Thymus (tissue), 11 donors: Measurements from ENCODE around the gene VSIG2. TPM values are rescaled to one million over a fixed set of nuclear protein-coding genes. Genes with fewer than 3 reads are reported as not detected.
A peak's percentile ranks its signal among the peaks of the same experiment; 100 is the strongest.

ENCODE experiments used
- DNase-seq, 9 donors: peaks; one replicate each; pipeline ENCODE4 v3.0.0-alpha.2; 2013; ENCODE audit warnings: low spot score in 9 of 9, low read depth in 6 of 9, missing footprints in 1 of 9
- H3K27ac ChIP-seq, 2 donors: one replicate each; pipeline ENCODE4 v1.5.1; 2013; ENCODE audit warnings: control low read depth in 1 of 2, low read depth in 1 of 2, low read length in 1 of 2, mild to moderate bottlenecking in 1 of 2, moderate library complexity in 1 of 2
- H3K27me3 ChIP-seq, 2 donors: one replicate each; pipeline ENCODE4 v1.5.1; 2013; ENCODE audit warnings: low read length in 1 of 2; ENCODE audit not compliant: control insufficient read depth in 2 of 2, insufficient read depth in 1 of 2
- H3K36me3 ChIP-seq, 2 donors: one replicate each; pipeline ENCODE4 v1.5.1; 2013; ENCODE audit warnings: low read length in 1 of 2, mild to moderate bottlenecking in 1 of 2, moderate library complexity in 1 of 2; ENCODE audit not compliant: control insufficient read depth in 2 of 2, insufficient read depth in 2 of 2
- H3K4me1 ChIP-seq, 2 donors: one replicate each; pipeline ENCODE4 v1.5.1; 2013; ENCODE audit warnings: low read length in 2 of 2; ENCODE audit not compliant: control insufficient read depth in 2 of 2, insufficient read depth in 2 of 2
- H3K4me3 ChIP-seq, 2 donors: one replicate each; pipeline ENCODE4 v1.5.1; 2013; ENCODE audit warnings: low read length in 2 of 2, control low read depth in 1 of 2, mild to moderate bottlenecking in 1 of 2
- H3K9me3 ChIP-seq, 2 donors: one replicate each; pipeline ENCODE4 v1.5.1; 2013; ENCODE audit warnings: low read length in 1 of 2, mild to moderate bottlenecking in 1 of 2; ENCODE audit not compliant: control insufficient read depth in 2 of 2, insufficient read depth in 1 of 2
- WGBS: extraction: QIAGEN DNeasy Blood & Tissue Kit; methylation state at CpG from one replicate; pipeline ENCODE4 v1.1.7; 2013; 5-methylcytosine and 5-hydroxymethylcytosine counted together
- polyA plus RNA-seq: library from polyadenylated mRNA; stranded (reverse); fragments of 200-250 nt; gene quantifications from one replicate; pipeline ENCODE4 v1.2.3, GENCODE V29; 2013
- total RNA-seq: library from RNA; stranded (reverse); fragments of 120-200 nt; gene quantifications from one replicate; pipeline ENCODE4 v1.2.4, GENCODE V29; 2013
- donor health status: healthy.

Gene VSIG2
- total and polyA plus RNA-seq, 2 donors: 0.14 to 0.80 TPM

DNA sequence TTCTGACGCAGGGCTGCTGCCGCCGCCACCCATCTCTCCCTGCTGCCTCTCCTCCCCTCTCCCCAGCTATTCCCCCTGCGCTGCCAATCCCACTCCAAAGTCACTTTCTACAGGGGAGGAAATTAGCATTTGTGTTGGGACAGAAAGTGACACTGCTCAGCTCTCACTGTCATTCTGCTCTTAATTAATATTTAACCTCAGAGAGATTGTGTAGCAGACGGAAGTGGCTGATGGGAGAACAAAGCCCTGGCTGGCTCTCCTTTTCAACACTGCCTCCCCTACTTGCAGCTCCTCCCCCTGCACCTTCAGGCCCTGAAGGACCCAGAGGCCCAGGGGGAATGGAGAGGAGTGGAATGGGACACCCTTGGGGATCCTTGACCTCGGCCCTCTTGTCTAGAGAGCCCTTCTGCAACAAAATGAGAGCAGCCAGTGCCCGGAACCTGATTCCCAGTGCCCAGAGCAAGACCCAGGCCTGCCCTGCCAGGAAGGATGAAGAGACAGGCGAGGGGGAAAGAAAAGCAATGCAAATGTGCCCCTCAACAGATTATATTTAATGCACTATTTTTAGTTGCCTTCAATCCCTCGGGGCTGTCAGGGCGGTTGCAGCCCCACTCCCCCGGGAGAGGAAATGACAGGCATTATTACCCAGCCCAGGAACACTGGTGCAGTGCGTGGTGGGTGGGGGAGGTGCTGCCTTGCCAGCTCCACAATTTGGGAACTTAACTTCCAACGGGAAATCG is 26.9 kb downstream of the VSIG2 start:
- Histone ChIP-seq H3K4me1 (peaks cover 0 to 20% of the 10 kb centered on the region in 2 donors), H3K27me3 (peaks cover 0 to 37% of the 10 kb centered on the region in 2 donors), H3K36me3 (no peaks in the 10 kb centered on the region), H3K27ac (no peak overlapping the region), H3K9me3 (no peaks in the 10 kb centered on the region), H3K4me3 (no peak overlapping the region)
- no peak for DNase-seq
- WGBS: 43% methylated on average over 14 of the region's 14 CpGs

DNA sequence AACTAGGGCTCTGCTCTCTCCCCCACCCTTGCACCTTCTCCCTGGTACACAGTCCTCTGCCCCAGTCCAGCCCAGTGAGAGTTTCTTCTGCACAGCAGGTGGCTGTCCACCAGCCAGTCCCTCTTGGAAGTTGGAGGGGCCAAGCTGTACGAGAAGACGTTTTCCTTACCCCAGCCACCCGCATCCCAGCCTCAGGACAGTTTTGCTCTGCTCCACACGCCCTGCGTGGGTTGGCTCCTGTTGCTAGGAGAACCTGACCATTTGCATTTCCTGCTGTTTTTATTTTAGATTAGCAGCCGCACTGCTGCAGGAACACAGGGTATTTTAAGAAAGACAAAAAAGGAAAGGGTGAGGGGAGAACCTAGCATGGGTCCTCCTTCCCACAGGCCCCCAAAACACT is 29.9 kb downstream of the VSIG2 start:
- WGBS: 15% methylated on average over 6 of the region's 6 CpGs
- Histone ChIP-seq H3K9me3 (no peaks in the 10 kb centered on the region), H3K4me3 (no peak overlapping the region), H3K27me3 (peaks cover 11 to 67% of the 10 kb centered on the region in 2 donors), H3K36me3 (no peaks in the 10 kb centered on the region), H3K4me1 (peaks cover 10 to 34% of the 10 kb centered on the region in 2 donors), H3K27ac (no peak overlapping the region)
- no peak for DNase-seq

DNA sequence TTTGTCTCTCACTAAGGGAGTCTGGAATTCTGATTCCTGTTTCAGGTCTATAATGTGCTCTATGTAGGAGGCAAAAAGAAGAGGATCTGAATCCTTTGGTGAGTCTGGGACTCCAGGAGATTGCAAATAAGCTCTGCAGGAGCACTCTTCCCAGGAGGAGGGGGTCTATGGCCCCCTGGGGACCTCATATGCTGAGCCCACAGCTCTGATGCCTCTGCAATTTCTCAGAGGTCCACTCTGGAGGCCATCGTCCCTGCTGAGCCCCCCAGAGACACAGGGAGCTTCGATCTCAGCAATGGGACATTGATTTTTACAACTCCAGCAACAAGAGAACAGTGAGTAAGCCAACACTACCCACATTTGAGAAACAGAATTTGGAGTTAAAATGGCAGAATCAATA is 32.5 kb downstream of the VSIG2 start:
- Histone ChIP-seq H3K27me3 (peaks cover 14 to 71% of the 10 kb centered on the region in 2 donors), H3K9me3 (no peaks in the 10 kb centered on the region), H3K4me3 (no peak overlapping the region), H3K27ac (no peak overlapping the region), H3K36me3 (no peaks in the 10 kb centered on the region), H3K4me1 (peaks cover 10 to 24% of the 10 kb centered on the region in 2 donors)
- no peak for DNase-seq
- 92% methylated on average over 2 of the region's 2 CpGs for WGBS

DNA sequence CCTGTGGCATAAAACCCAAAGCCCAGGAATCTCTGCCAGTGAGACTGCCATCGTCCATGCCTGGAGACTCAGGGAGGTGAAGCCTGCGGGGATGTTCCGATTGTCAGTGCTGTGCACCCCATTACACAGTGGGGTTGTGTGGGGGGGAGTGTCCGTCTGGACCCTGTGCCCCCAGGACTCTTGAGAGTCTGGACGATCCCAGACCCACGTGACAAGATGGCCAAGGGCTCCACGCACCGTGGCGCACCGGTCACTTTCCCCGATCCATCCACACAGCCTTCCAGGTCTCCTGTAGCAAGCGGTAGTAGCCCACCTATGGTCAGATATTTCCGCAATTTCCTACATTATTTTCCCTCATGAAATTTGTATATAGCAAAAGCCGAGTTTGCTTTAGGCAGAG is 33.3 kb downstream of the VSIG2 start:
- Histone ChIP-seq H3K4me3 (no peak overlapping the region), H3K4me1 (peaks cover 10 to 24% of the 10 kb centered on the region in 2 donors), H3K9me3 (no peaks in the 10 kb centered on the region), H3K27ac (no peak overlapping the region), H3K27me3 (peaks cover 16 to 69% of the 10 kb centered on the region in 2 donors), H3K36me3 (no peaks in the 10 kb centered on the region)
- 79% methylated on average over 14 of the region's 14 CpGs for WGBS
- no peak for DNase-seq

DNA sequence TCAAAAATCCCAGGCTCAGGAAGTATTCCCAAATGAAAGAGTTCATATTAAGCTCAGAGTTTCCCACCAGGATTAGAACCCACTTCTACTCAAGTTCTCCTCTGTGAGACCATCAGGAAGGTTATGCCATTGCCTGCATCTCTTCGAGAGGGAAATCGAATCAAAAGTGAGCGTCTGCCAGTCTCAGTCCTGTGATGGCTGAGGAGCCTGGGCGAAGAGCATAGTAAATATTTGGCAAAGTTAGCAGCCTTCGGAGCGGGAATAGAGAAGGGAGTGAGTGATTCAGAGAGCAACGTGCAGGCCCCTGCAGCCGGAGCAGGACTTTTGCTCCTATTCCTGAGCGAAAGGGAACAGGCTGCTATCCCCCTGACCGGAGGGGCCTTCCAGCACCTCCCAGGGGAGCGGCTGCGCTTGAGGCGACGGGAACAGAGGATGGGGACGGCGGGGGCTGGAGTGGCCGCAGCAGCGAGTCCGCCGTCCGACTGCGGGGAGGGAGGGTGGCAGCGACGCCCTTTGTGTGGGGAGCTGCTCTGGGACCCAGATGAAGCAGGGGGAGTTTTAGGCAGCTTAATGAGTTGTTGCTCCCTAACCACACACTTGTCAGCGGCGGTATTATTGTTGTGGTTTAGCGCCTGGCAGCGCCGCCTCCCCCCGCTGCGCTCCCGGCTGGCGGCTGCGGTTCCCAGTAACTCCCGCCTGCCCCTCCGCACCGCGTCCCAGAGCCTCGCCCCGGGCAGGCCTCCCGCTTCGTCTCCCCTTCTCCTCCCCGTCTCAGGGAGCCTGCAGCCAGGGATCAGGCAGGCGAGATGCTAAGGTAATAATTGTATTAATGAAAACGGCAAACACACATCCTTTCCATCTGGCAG is 34.0 kb downstream of the VSIG2 start:
- WGBS: 1% methylated on average over 45 of the region's 45 CpGs
- no peaks in the 10 kb centered on the region for H3K9me3 ChIP-seq
- peak overlapping the region in 1 of 2 donors; percentile 37 for H3K4me3 ChIP-seq
- peaks cover 10 to 24% of the 10 kb centered on the region in 2 donors for H3K4me1 ChIP-seq
- H3K27ac ChIP-seq: no peak overlapping the region
- peak in 2 of 9 donors; percentile 2 to 62 for DNase-seq
- H3K36me3 ChIP-seq: no peaks in the 10 kb centered on the region
- H3K27me3 ChIP-seq: peaks cover 16 to 65% of the 10 kb centered on the region in 2 donors

DNA sequence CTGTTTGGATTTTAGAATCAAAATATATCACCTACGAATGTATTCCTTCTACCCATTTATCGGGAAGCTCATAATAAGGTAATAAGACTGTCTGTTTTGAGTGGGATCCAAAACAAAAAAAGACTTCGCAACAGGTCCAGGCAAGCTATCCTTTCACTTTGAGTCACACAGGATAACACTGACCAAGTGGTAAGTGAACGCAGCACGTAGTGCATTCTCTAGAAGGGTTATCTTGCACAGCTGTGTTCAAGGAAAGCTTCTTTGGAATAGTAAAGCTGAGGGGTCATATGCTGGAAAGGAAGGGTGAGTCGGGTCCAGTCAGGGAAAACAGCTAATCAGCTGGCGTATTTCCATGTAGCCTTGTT is 34.7 kb downstream of the VSIG2 start:
- WGBS: 63% methylated on average over 7 of the region's 7 CpGs
- no peak overlapping the region for H3K27ac ChIP-seq
- peak overlapping the region in 1 of 2 donors; percentile 37 for H3K4me3 ChIP-seq
- no peaks in the 10 kb centered on the region for H3K9me3 ChIP-seq
- DNase-seq: no peak
- peaks cover 16 to 59% of the 10 kb centered on the region in 2 donors for H3K27me3 ChIP-seq
- no peaks in the 10 kb centered on the region for H3K36me3 ChIP-seq
- peaks cover 10 to 23% of the 10 kb centered on the region in 2 donors for H3K4me1 ChIP-seq

DNA sequence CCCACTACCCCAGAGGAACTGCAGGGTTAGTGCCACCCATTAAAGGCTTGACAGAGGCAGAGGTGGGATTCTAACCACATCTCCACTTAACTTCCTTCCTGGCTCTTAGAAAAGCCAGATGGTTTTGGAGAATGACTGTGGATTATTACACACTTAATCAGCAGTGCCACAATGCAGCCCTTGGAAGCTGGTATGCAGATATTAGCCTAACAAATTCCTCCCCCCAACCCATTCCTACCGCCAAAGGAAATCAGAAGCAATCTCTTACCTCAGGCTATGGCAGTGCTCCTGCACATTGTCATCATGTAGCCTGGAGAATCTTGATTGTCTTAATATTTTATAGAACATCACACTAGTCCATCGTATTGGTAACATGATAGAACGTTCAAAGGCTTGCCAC is 35.5 kb downstream of the VSIG2 start:
- no peak for DNase-seq
- 21% methylated on average over 3 of the region's 3 CpGs for WGBS
- Histone ChIP-seq H3K36me3 (no peaks in the 10 kb centered on the region), H3K4me3 (no peak overlapping the region), H3K4me1 (peaks cover 10 to 17% of the 10 kb centered on the region in 2 donors), H3K9me3 (no peaks in the 10 kb centered on the region), H3K27me3 (peaks cover 16 to 51% of the 10 kb centered on the region in 2 donors), H3K27ac (no peak overlapping the region)

DNA sequence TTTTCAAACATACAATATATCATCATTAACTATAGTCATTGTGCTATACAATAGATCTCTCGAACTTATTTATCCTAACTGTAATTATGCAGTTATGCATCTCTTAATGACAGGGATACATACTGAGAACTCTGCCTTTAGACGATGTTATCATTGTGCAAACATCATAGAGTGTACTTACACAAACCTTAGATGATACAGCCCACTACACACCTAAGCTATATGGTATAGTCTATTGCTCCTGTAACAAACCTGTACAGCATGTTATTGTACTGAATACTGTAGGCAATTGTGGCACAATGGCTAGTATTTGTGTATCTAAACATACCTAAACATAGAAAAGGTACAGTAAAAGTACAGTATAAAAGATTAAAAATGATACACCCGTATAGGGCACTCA is 39.7 kb downstream of the VSIG2 start:
- H3K9me3 ChIP-seq: no peaks in the 10 kb centered on the region
- WGBS: 95% methylated on average over 3 of the region's 3 CpGs

DNA sequence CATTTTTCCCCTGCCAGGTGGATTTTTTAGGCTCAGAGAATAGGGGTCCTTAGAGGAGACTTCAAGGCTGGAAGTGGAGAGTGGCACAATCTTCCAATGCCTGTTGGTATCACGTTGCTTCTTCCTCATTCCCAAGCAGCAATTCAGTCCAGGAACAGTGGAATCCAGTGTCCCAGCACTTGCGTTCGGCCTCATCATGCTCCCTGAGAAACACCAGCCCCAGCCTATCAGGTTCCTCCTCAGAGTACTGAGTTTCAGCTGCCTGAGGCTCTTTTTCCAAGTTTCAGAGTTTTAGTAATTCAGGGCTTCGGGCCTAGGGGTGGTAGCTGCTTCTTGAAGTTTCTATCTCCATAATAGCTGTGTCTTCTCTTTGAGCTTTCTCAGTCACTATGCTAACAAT is 44.2 kb downstream of the VSIG2 start:
- WGBS: 95% methylated on average over 4 of the region's 4 CpGs

More for the DNA sequence above, 39.7 kb downstream of the VSIG2 start:
- no peak overlapping the region for H3K4me3 ChIP-seq
- peaks cover 0 to 1% of the 10 kb centered on the region in 2 donors for H3K4me1 ChIP-seq
- no peaks in the 10 kb centered on the region for H3K36me3 ChIP-seq
- no peak overlapping the region for H3K27ac ChIP-seq
- no peak for DNase-seq
- H3K27me3 ChIP-seq: peaks cover 6 to 13% of the 10 kb centered on the region in 2 donors

More for the DNA sequence above, 44.2 kb downstream of the VSIG2 start:
- H3K4me1 ChIP-seq: no peaks in the 10 kb centered on the region
- H3K4me3 ChIP-seq: no peak overlapping the region
- DNase-seq: no peak
- no peaks in the 10 kb centered on the region for H3K9me3 ChIP-seq
- H3K27ac ChIP-seq: no peak overlapping the region
- no peaks in the 10 kb centered on the region for H3K36me3 ChIP-seq
- H3K27me3 ChIP-seq: no peaks in the 10 kb centered on the region
